Mucosa of stomach (tissue), 1 donor: ENCODE measurements around the gene SOAT1.
"Not testable (repeated sequence)": the region's sequence is repeated elsewhere in the genome, so short reads cannot be mapped to it uniquely, and the experiment has no call there.

Source experiments
- H3K27me3 ChIP-seq: one replicate; pipeline ENCODE4 v1.7.0; 2013; ENCODE audit warnings: mild to moderate bottlenecking, low read length; ENCODE audit not compliant: control insufficient read depth, insufficient read depth
- H3K36me3 ChIP-seq: one replicate; pipeline ENCODE4 v1.7.0; 2013; ENCODE audit warnings: low read length; ENCODE audit not compliant: control insufficient read depth, insufficient read depth
- H3K4me1 ChIP-seq: one replicate; pipeline ENCODE4 v1.7.0; 2013; ENCODE audit warnings: mild to moderate bottlenecking, low read length; ENCODE audit not compliant: control insufficient read depth, insufficient read depth
- H3K4me3 ChIP-seq: one replicate; pipeline ENCODE4 v1.7.0; 2013; ENCODE audit warnings: low read length
- H3K9ac ChIP-seq: one replicate; pipeline ENCODE4 v1.7.0; 2013; ENCODE audit warnings: mild to moderate bottlenecking, low read length, moderate library complexity
- H3K9me3 ChIP-seq: one replicate; pipeline ENCODE4 v1.7.0; 2013; ENCODE audit warnings: mild to moderate bottlenecking, low read length, moderate library complexity; ENCODE audit not compliant: control insufficient read depth
- donor health status: Pancreatic carcinoma.

Gene SOAT1

GRCh38 chr1:179293340-179294327, at the start of gene SOAT1:
Gene SOAT1, plus strand, starts transcription at chr1:179293797. Its CDS starts 8,888 bp downstream, at chr1:179302685.
- Histone ChIP-seq H3K4me1 (peaks cover 24% of the 10 kb centered on the region), H3K27me3 (no peaks in the 10 kb centered on the region), H3K4me3 (peak within 1 kb of the TSS; percentile 11), H3K36me3 (no peaks in the 10 kb centered on the region), H3K9me3 (no peaks in the 10 kb centered on the region), H3K9ac (peak within 1 kb of the TSS; percentile 72)

- H3K36me3 ChIP-seq, H3K4me1 ChIP-seq, H3K9ac ChIP-seq, H3K4me3 ChIP-seq, H3K9me3 ChIP-seq, H3K27me3 ChIP-seq: not testable (repeated sequence)
Observed at GRCh38 chr1:179245426-179245825, 48.2 kb upstream of the SOAT1 start.

GRCh38 chr1:179247923-179248322, 45.7 kb upstream of the SOAT1 start:
- Histone ChIP-seq H3K9me3 (no peaks in the 10 kb centered on the region), H3K9ac (no peak overlapping the region), H3K36me3 (no peaks in the 10 kb centered on the region), H3K4me1 (no peaks in the 10 kb centered on the region), H3K27me3 (no peaks in the 10 kb centered on the region), H3K4me3 (no peak overlapping the region)

- H3K36me3 ChIP-seq = no peaks in the 10 kb centered on the region
- H3K4me1 ChIP-seq = no peaks in the 10 kb centered on the region
- H3K4me3 ChIP-seq = no peak overlapping the region
- no peak overlapping the region for H3K9ac ChIP-seq
- H3K9me3 ChIP-seq = no peaks in the 10 kb centered on the region
- no peaks in the 10 kb centered on the region for H3K27me3 ChIP-seq
Observed at GRCh38 chr1:179251675-179252074, 41.9 kb upstream of the SOAT1 start.

GRCh38 chr1:179252606-179253005, 41.0 kb upstream of the SOAT1 start:
- Histone ChIP-seq H3K4me1 (no peaks in the 10 kb centered on the region), H3K4me3 (no peak overlapping the region), H3K36me3 (no peaks in the 10 kb centered on the region), H3K27me3 (no peaks in the 10 kb centered on the region), H3K9ac (no peak overlapping the region), H3K9me3 (no peaks in the 10 kb centered on the region)

GRCh38 chr1:179253286-179253972, 40.2 kb upstream of the SOAT1 start:
- no peaks in the 10 kb centered on the region for H3K4me1 ChIP-seq
- H3K9me3 ChIP-seq = no peaks in the 10 kb centered on the region
- no peaks in the 10 kb centered on the region for H3K27me3 ChIP-seq
- no peaks in the 10 kb centered on the region for H3K36me3 ChIP-seq
- no peak overlapping the region for H3K9ac ChIP-seq
- no peak overlapping the region for H3K4me3 ChIP-seq

GRCh38 chr1:179262183-179262582, 31.4 kb upstream of the SOAT1 start:
- H3K4me1 ChIP-seq = peaks cover 5% of the 10 kb centered on the region
- no peak overlapping the region for H3K9ac ChIP-seq
- no peak overlapping the region for H3K4me3 ChIP-seq
- no peaks in the 10 kb centered on the region for H3K27me3 ChIP-seq
- no peaks in the 10 kb centered on the region for H3K9me3 ChIP-seq
- no peaks in the 10 kb centered on the region for H3K36me3 ChIP-seq

- H3K36me3 ChIP-seq = no peaks in the 10 kb centered on the region
- peaks cover 5% of the 10 kb centered on the region for H3K4me1 ChIP-seq
- H3K9me3 ChIP-seq = no peaks in the 10 kb centered on the region
- H3K9ac ChIP-seq = no peak overlapping the region
- no peaks in the 10 kb centered on the region for H3K27me3 ChIP-seq
- H3K4me3 ChIP-seq = no peak overlapping the region
Observed at GRCh38 chr1:179263121-179263520, 30.5 kb upstream of the SOAT1 start.

- Histone ChIP-seq H3K9ac (no peak overlapping the region), H3K9me3 (no peaks in the 10 kb centered on the region), H3K36me3 (no peaks in the 10 kb centered on the region), H3K4me3 (no peak overlapping the region), H3K27me3 (no peaks in the 10 kb centered on the region), H3K4me1 (peaks cover 5% of the 10 kb centered on the region)
Observed at GRCh38 chr1:179264507-179264906, 29.1 kb upstream of the SOAT1 start.

GRCh38 chr1:179269071-179269470, 24.5 kb upstream of the SOAT1 start:
- H3K27me3 ChIP-seq = no peaks in the 10 kb centered on the region

GRCh38 chr1:179274424-179274823, 19.2 kb upstream of the SOAT1 start:
- not testable (repeated sequence) for H3K9ac ChIP-seq, H3K36me3 ChIP-seq, H3K27me3 ChIP-seq, H3K4me3 ChIP-seq, H3K9me3 ChIP-seq, H3K4me1 ChIP-seq

More at GRCh38 chr1:179269071-179269470, 24.5 kb upstream of the SOAT1 start:
- H3K4me1 ChIP-seq = peaks cover 5% of the 10 kb centered on the region
- no peak overlapping the region for H3K9ac ChIP-seq
- no peaks in the 10 kb centered on the region for H3K9me3 ChIP-seq
- no peak overlapping the region for H3K4me3 ChIP-seq
- H3K36me3 ChIP-seq = no peaks in the 10 kb centered on the region

- Histone ChIP-seq H3K9me3 (no peaks in the 10 kb centered on the region), H3K27me3 (no peaks in the 10 kb centered on the region), H3K4me3 (no peak overlapping the region), H3K4me1 (peaks cover 4% of the 10 kb centered on the region), H3K9ac (no peak overlapping the region), H3K36me3 (no peaks in the 10 kb centered on the region)
Observed at GRCh38 chr1:179278920-179279319, 14.7 kb upstream of the SOAT1 start.
